Measurements from ENCODE around the gene LIM2.
A peak's percentile ranks its signal among the peaks of the same experiment; 100 is the strongest.

LIM2 gene

GRCh38 chr19:51372649-51373504 lies 14.9 kb downstream of the LIM2 start, which contains the start of gene NKG7:
NKG7 (minus strand) TSS chr19:51372654; CDS start chr19:51372535, 119 bp downstream.
- H3K9me3 ChIP-seq: no peaks in the 10 kb centered on the region
- DNase-seq: no peak
- no peak for TF ChIP-seq CTCF (IDR thresholded peaks at IDR 0.05; ENCODE audit: low read depth, low read length)
- no peaks in the 10 kb centered on the region for H3K36me3 ChIP-seq
- peaks cover 2% of the 10 kb centered on the region; the same call in 1 of the 2 replicates for H3K4me1 ChIP-seq
- H3K4me3 ChIP-seq (ENCODE audit: low read depth, low read length): no peak within 1 kb of the TSS
- no peaks in the 10 kb centered on the region for H3K27me3 ChIP-seq

- no peak for DNase-seq
- Histone ChIP-seq H3K36me3 (no peaks in the 10 kb centered on the region), H3K4me1 (peaks cover 2% of the 10 kb centered on the region; the same call in 1 of the 2 replicates), H3K27me3 (no peaks in the 10 kb centered on the region), H3K9me3 (no peaks in the 10 kb centered on the region), H3K4me3 (ENCODE audit: low read depth, low read length) (no peak overlapping the region)
- no peak for TF ChIP-seq CTCF (IDR thresholded peaks at IDR 0.05; ENCODE audit: low read depth, low read length)
These were observed 15.6 kb downstream of the LIM2 start for GRCh38 chr19:51372021-51372648.

- Histone ChIP-seq H3K4me1 (peaks cover 2% of the 10 kb centered on the region; the same call in 1 of the 2 replicates), H3K36me3 (no peaks in the 10 kb centered on the region), H3K9me3 (no peaks in the 10 kb centered on the region), H3K4me3 (ENCODE audit: low read depth, low read length) (no peak overlapping the region), H3K27me3 (no peaks in the 10 kb centered on the region)
- no peak for TF ChIP-seq CTCF (IDR thresholded peaks at IDR 0.05; ENCODE audit: low read depth, low read length)
- no peak for DNase-seq
These were observed 16.5 kb downstream of the LIM2 start for GRCh38 chr19:51371186-51371690.

- Histone ChIP-seq H3K4me1 (peaks cover 2% of the 10 kb centered on the region; the same call in 1 of the 2 replicates), H3K27me3 (no peaks in the 10 kb centered on the region), H3K36me3 (no peaks in the 10 kb centered on the region), H3K4me3 (ENCODE audit: low read depth, low read length) (no peak overlapping the region), H3K9me3 (no peaks in the 10 kb centered on the region)
- no peak for TF ChIP-seq CTCF (IDR thresholded peaks at IDR 0.05; ENCODE audit: low read depth, low read length)
- no peak for DNase-seq
These were observed 17.5 kb downstream of the LIM2 start for GRCh38 chr19:51370230-51370629.

GRCh38 chr19:51368366-51369282 lies 19.1 kb downstream of the LIM2 start, which contains the start of gene CLDND2:
CLDND2 (minus strand) TSS chr19:51369003; CDS start chr19:51368577, 426 bp downstream.
- Histone ChIP-seq H3K36me3 (no peaks in the 10 kb centered on the region), H3K9me3 (no peaks in the 10 kb centered on the region), H3K4me1 (peaks cover 2% of the 10 kb centered on the region; the same call in 1 of the 2 replicates), H3K27me3 (no peaks in the 10 kb centered on the region), H3K4me3 (ENCODE audit: low read depth, low read length) (peak within 1 kb of the TSS; percentile 80)
- TF ChIP-seq CTCF (IDR thresholded peaks at IDR 0.05; ENCODE audit: low read depth, low read length): no peak
- peak; percentile 39 for DNase-seq
